GM19395 (cell line): ENCODE measurements around the gene DBNDD1.
"Not testable (repeated sequence)": the region's sequence is repeated elsewhere in the genome, so short reads cannot be mapped to it uniquely, and the experiment has no call there.

ENCODE experiments used
- ATAC-seq: cut with Tn5 transposase; IDR thresholded peaks from one replicate; pipeline ENCODE4 v1.9.1; 2021; ENCODE audit warnings: mild to moderate bottlenecking, moderate library complexity; ENCODE audit not compliant: unreplicated experiment

DBNDD1 gene, protein sequence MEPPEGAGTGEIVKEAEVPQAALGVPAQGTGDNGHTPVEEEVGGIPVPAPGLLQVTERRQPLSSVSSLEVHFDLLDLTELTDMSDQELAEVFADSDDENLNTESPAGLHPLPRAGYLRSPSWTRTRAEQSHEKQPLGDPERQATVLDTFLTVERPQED

GRCh38 chr16:90018652-90019542, at the start of gene DBNDD1:
Gene DBNDD1 (minus strand): TSS chr16:90019456. CDS start chr16:90019341, 115 bp downstream.
- no peak for ATAC-seq

DNA sequence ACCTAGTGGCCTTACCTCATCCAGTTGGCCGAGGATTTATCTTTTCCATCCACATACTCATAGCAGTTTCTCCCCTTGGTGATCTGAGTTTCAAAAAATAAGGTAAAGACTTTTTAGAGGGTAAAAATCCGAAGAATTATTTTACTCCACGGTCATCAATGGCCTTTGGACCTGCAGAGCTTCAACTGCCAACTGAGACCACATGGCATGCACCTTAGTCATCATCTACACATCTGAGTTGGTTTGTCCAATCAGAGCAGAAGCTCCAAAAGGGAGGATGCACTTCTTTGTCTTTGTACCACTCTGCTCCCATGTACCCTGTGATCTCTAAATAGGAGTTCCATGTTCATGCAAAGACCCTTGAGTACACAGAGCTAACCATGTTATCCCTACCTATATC, 42.2 kb upstream of the DBNDD1 start:
- ATAC-seq: no peak

DNA sequence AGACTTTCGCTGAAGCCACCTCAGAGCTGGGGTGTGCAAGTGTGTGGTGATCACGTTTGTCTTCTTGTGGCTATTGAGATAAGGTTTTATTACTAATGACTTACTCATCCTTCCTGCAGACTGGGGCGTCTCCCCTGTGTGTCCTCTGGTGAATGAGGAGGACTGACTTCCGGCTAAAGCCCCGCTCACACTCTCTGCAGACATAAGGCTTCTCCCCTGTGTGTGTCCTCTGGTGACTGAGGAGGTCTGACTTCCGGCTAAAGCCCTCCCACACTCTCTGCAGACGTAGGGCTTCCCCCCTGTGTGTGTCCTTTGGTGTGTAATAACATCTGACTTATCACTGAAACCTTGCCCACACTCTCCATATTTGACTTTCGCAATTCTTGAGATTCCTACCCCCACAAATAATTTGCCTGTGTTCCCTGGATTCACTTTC, 38.5 kb upstream of the DBNDD1 start:
- no peak for ATAC-seq

DNA sequence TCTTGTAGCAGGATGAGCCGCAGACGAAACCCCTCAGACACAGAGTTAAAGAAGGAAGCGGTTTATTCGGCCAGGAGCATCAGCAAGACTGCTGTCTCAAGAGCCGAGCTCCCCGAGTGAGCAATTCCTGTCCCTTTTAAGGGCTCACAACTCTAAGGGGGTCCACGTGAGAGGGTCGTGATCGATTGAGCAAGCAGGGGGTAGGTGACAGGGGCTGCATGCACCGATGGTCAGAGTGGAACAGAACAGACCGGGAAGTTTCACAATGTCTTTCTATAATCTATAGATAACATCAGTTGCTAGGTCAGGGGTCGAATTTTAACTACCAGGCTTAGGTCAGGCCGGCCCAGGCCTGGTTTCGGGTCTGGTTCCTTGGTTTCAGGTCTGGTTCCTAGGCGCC, 37.3 kb upstream of the DBNDD1 start:
- not testable (repeated sequence) for ATAC-seq

DNA sequence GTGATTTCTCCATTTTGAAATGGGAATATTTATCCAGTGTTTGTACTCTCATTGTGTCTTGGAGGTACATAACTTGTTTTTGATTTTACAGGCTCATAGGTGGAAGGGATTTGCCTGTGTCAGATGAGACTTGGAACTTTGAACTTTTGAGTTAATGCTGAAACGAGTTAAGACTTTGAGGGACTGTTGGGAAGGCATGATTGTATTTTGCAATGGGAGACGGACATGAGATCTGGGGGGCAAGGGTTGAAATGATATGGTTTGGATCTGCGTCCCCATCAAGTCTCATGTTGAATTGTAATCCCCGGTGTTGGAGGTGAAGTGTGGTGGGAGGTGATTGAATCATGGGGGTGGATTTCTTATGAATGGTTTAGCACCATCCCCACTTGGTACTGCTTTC, 36.1 kb upstream of the DBNDD1 start:
- no peak for ATAC-seq

- no peak for ATAC-seq
Measured at GRCh38 chr16:90054554-90054953, 35.3 kb upstream of the DBNDD1 start.

- no peak for ATAC-seq
Measured at GRCh38 chr16:90053902-90054500, 34.7 kb upstream of the DBNDD1 start.

DNA sequence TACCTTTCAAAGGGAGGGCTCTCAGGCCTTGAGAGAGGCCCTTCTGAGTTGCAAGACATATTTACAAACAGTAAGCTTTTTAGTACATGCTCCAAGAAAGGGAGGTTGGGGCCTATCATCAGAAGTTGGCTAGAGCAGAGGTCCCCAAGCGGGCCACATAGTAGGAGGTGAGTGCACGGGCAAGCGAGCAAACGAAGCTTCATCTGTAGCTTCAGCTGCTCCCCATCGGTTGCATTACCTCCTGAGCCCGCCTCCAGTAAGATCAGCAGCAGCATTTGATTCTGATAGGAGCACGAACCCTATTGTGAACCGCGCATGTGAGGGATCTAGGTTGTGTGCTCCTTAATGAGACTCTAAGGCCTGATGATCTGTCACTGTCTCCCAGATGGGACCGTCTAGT, 31.7 kb upstream of the DBNDD1 start:
- no peak for ATAC-seq

GRCh38 chr16:90048737-90049330, 29.6 kb upstream of the DBNDD1 start:
- no peak for ATAC-seq

- ATAC-seq: no peak
Measured at GRCh38 chr16:90048347-90048722, 29.1 kb upstream of the DBNDD1 start.

DNA sequence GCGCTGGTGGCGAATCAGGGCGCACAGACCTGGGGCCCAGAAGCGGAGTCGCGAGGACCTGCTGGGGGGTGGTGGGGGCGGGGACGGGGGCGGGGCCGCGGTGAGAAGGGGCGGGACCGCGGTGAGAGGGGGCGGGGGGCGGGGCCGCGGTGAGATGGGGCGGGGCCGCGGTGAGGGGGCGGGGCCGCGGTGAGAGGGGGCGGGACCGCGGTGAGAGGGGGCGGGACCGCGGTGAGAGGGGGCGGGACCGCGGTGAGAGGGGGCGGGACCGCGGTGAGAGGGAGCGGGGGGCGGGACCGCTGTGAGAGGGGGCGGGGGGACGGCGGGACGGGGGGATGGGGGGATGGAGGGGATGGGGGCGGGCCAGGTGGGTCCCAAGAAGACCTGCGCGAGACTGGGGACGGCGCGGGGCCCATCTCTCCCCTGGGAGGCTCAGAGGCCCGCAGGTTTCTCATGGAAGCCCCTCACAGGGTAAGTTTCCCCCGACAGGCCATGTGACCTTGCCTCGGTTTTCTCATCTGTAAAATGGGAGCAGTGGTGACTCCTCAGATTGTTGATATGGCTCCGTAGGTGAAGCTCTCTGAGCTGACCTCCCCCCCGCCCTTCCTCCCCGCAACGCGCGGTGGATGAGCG, 28.6 kb upstream of the DBNDD1 start:
- ATAC-seq: no peak

DNA sequence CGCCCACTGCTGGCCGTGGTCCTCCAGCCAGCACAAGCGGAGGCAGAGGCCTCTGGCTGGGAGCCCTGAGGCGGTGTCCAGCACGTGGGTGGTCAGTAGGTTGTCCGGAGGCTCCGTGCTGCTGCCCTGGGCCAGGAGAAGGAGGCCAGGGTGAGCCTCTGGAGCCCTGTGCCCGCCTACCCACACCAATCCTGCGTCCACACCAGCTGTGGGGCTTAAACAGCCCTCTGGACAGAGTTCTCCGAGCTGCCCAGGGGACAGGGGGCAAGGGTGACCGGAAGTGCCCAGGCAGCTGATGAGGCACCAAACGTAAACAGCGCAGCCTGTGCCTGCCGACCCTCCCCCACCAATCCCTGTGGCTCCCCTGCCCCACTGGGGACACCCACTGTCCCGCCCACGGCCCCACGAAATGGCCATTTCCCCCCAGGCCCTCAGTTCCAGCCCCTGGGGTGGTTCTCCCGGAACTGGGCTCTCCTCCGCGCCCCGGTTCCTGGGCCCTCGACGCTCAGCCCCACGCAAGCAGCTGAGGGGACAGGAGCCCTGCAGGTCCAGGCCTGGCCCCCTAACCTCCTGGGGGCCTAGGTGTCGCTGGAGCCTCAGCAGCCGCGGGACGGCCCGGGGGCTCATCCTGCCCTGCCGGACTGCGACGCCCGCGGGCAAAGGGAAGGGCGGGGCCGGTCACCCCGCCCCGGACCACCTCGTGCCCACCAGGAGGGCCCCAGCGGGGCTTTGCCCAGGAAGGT, 27.9 kb upstream of the DBNDD1 start:
- no peak for ATAC-seq

DNA sequence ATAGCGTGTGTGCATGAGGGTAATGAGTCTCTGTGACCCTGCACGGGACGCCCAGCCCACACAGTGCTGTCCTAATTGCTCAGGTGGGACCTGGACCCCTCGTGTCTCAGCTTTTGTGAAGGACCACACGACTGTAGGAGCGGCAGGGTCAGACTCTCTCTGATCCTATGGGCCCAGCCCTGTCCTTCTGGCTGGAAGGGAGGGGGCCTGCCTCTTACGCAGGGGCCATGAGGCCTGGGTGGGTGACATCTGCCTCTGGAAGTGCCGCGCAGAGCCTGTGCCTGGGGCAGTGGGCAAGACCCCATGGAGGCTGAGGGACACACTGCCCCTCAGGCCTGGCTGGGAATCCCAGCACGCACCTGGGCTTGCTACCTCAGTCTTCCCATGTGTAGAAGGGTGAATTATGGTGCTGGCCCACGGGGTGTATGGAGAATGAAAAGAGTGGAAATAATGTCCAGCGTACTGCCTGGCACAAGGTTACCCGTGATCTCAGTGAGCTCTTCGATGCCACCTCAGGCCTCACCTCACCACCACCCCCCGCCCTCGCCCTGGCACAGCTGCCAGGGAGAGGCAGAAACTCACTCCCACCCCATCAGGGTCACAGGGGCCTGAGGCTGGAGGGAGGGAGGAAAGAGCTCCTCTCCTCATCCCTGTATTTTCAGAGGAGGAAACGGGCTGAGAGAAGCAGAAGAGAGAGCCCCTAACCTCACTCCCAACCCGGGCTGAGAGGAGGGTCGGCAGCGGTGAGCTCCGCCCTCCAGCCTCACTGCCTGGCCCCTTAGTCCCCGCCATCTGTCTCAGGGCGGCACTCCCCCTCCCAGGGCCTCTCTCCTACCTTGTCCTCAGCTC, 27.1 kb upstream of the DBNDD1 start:
- no peak for ATAC-seq

DNA sequence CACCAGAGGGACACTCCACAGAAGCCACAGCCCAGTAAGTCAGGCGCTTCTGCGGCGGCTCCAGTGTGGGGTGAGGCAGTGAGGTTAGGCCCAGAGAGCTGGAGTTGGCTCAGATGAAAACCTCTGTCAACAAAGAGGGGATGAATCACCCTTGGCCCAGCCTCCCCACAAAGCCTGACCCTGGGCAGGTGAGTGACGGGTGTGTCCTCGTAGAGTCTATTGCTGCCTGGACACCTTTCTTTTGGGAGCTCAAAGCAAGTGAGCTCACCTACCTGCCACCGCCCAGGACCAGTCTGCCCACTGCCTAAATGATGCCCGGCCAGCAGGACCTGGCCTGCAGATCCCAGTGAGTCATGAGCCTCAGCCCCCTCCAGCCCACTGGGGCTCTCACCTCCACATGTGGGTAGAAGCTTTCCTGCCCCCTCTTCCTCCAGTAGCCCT, 24.9 kb upstream of the DBNDD1 start:
- ATAC-seq: no peak

GRCh38 chr16:90043526-90043925, 24.3 kb upstream of the DBNDD1 start:
- no peak for ATAC-seq

- no peak for ATAC-seq
Measured at GRCh38 chr16:90042946-90043514, 23.8 kb upstream of the DBNDD1 start.

DNA sequence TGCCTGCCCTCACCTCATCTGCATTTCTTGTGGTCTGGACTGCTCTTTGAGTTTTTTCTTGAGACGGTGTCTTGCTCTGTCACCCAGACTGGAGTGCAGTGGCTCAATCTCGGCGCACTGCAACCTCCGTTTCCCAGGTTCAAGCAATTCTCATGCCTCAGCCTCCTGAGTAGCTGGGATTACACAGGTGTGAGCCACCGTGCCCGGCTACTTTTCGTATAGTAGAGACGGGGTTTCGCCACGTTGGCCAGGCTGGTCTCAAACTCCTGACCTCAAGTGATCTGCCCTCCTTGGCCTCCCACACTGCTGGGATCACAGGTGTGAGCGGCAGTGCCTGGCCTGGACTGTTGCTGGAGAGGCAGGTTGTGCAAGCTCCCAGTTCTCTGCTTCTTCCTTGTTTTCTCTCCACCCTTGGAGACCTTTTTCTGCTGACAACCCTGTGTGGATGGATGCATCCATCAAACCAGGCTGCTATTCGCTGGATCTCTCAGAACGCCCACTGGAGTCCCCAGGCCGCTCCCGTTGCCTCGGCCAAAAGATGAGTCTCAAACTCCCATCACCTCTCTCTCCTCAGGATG, 22.7 kb upstream of the DBNDD1 start:
- no peak for ATAC-seq

DNA sequence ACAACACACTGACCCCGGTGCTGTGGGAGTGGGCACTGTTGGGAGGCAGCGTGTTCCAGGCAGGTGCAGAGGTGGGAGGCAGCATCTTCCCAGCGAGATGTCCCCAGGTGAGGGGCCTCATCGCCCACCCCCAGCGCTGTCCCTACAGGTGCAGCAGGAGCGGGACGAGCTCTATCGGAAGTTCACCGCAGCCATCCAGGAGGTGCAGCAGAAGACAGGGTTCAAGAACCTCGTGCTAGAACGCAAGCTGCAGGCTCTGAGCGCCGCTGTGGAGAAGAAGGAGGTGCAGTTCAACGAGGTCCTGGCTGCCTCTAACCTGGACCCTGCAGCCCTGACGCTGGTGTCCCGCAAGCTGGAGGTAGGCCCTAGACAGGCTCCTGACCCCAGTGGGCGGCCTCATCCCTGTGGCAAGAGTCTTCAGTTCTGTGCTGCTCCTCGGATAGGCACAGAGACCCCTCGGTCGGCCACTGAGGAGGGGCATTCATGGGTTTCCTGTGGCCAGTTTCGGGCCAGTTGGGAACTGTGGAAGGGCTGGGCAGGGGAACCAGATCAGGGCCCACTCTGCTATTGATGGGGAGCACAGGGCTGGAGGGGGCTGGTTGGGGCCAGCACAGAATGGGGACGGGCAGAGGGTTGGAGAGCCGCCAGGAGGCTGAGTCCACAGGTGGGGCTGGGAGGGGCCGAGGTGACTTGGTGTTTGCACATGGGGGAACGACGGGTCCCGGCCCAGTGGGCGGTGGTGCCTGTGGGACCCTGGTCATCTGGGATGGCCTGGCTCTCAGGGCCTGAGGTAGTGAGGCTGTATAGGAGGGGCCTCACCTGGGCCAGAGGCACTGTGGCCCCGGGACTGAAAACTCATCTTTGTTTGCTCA, 21.1 kb upstream of the DBNDD1 start:
- no peak for ATAC-seq
